ENCODE measurements around the gene ATP6V0A1.

Gene ATP6V0A1

DNA sequence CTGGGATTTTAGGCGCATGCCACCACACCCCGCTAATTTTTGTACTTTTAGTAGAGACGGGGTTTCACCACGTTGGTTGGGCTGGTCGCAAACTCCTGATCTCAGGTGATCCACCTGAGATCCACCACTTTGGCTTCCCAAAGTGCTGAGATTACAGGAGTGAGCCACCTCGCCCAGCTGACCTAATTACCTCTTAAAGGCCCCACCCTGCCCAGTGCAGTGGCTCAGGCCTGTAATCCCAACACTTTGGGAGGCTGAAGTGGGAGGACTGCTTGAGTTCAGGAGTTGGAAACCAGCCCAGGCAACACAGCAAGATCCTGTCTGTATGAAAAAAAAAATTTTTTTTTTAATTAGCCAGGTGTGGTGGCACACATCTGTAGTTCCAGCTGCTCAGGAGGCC is 100.4 kb downstream of the ATP6V0A1 start:
- TF ChIP-seq POLR2A (IDR thresholded peaks at IDR 0.05; ENCODE audit: low read length) (no peak), GATA1 (IDR thresholded peaks at IDR 0.05; ENCODE audit: low read depth, low read length) (no peak)
- no peak for DNase-seq

DNA sequence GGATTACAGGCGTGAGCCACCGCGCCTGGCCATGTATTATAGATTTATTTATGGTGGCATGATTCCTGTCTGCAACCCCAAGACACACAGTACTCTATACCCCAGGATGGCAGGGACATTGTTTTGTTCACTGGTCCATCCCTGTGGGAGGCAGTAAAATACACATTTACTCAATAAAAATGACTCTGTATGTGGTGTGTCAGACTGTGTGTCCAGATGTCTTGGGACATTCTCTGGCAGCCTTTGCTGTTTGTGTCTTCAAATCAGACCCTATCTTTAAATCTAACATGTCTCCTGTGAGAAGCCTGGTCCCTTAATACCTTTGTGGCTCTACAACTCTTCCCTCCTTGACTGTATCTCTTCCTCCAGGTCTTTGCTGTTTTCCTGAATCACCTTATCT is 101.6 kb downstream of the ATP6V0A1 start:
- TF ChIP-seq GATA1 (IDR thresholded peaks at IDR 0.05; ENCODE audit: low read depth, low read length), result no peak
- TF ChIP-seq POLR2A (IDR thresholded peaks at IDR 0.05; ENCODE audit: low read length), result no peak
- no peak for DNase-seq

DNA sequence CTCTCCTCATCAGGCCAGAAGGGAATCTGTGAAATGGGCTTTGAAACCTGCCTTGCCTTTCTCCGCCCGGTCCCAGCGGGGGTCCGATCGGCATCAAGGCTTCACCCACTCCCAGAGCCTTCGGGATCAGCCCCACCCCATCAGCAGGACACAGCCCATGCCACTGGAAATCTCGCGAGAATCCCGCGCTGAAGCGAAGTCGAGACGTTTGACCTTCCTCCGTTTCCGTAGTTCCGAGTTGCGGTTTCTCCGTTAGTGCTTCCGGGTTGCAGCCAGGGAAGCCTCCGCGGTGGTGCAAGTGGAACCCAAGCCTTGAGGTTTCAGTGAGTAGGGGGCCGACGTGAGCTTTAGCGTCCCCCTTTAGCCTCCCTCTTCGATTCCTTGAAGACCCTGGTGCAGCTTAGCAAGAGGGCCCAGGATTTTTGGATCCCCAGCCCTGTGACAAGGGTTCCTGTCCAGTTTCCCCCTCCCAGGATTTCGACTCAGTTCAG is 103.3 kb downstream of the ATP6V0A1 start, which contains the start of gene COASY:
TSS of gene COASY (plus strand) at position 252 of the 491 bp plus-strand sequence. CDS start 475 bp downstream, outside the sequence.
- TF ChIP-seq GATA1 (IDR thresholded peaks at IDR 0.05; ENCODE audit: low read depth, low read length) (no peak), POLR2A (IDR thresholded peaks at IDR 0.05; ENCODE audit: low read length) (peak; percentile 84)
- DNase-seq, result peak; percentile 96 to 97

DNA sequence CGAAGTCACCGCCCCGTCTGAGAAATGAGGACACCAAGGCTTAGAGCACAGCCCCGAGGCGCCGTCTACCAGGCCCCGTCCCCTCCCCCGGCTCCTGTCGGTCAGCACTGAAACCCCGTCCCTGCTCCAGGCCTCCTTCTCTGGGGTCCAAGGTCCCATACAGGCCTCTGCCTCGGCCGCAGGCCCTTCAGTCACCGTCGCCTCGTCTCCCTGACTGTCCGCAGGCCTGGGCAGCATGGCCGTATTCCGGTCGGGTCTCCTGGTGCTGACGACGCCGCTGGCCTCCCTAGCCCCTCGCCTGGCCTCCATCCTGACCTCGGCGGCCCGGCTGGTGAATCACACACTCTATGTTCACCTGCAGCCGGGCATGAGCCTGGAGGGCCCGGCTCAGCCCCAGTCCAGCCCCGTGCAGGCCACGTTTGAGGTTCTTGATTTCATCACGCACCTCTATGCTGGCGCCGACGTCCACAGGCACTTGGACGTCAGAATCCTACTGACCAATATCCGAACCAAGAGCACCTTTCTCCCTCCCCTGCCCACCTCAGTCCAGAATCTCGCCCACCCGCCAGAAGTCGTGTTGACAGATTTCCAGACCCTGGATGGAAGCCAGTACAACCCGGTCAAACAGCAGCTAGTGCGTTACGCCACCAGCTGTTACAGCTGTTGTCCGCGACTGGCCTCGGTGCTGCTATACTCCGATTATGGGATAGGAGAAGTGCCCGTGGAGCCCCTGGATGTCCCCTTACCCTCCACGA is 103.9 kb downstream of the ATP6V0A1 start:
- TF ChIP-seq GATA1 (IDR thresholded peaks at IDR 0.05; ENCODE audit: low read depth, low read length) (no peak), POLR2A (IDR thresholded peaks at IDR 0.05; ENCODE audit: low read length) (peak; percentile 54)
- DNase-seq, result peak in 1 of 2 experiments; percentile 79

DNA sequence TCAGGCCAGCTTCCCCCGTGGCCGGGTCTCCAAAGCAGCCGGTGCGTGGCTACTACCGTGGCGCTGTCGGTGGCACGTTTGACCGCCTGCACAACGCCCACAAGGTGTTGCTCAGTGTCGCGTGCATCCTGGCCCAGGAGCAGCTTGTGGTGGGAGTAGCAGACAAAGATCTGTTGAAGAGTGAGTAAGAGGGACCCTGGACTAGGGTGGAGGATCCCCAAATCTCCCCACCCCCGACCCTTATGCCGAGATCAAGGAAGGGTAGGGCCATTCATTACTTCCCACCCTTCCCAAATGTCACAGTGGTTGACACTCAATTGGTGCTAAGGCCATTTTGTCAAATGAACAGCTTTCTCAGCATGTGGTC is 104.4 kb downstream of the ATP6V0A1 start:
- DNase-seq, result no peak
- no peak for TF ChIP-seq GATA1 (IDR thresholded peaks at IDR 0.05; ENCODE audit: low read depth, low read length)
- TF ChIP-seq POLR2A (IDR thresholded peaks at IDR 0.05; ENCODE audit: low read length), result no peak

DNA sequence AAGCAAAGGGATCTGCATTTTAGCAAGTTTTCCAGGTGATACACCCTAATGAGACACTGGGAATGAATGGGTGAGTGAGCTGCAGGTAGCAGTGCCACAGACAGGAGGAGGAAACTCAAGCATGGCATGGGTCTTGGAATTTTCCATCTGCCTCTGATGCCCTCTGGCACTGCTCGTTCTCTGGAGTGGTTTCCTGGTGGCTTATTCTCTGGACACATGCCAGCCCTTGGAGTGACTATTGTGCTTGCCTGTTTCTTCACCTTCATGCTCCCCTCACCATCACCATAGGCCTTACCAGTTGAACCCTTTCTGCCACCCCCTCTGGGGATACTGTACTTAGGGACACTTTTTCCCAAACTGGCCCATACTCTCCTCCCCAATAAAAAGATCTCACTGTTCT is 104.9 kb downstream of the ATP6V0A1 start:
- DNase-seq, result no peak
- TF ChIP-seq GATA1 (IDR thresholded peaks at IDR 0.05; ENCODE audit: low read depth, low read length) (no peak), POLR2A (IDR thresholded peaks at IDR 0.05; ENCODE audit: low read length) (no peak)

DNA sequence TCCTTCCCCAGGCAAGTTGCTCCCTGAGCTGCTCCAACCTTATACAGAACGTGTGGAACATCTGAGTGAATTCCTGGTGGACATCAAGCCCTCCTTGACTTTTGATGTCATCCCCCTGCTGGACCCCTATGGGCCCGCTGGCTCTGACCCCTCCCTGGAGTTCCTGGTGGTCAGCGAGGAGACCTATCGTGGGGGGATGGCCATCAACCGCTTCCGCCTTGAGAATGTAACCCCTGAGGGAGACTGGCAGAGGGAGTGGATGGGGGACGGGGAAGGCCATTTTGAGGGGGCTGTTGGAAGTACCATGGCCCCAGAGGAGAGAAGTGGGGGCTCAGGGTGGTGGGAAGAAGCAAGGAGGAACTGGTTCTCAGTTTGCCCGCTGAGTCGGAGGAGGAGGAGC is 105.3 kb downstream of the ATP6V0A1 start:
- TF ChIP-seq GATA1 (IDR thresholded peaks at IDR 0.05; ENCODE audit: low read depth, low read length), result no peak
- TF ChIP-seq POLR2A (IDR thresholded peaks at IDR 0.05; ENCODE audit: low read length), result no peak
- DNase-seq, result no peak

DNA sequence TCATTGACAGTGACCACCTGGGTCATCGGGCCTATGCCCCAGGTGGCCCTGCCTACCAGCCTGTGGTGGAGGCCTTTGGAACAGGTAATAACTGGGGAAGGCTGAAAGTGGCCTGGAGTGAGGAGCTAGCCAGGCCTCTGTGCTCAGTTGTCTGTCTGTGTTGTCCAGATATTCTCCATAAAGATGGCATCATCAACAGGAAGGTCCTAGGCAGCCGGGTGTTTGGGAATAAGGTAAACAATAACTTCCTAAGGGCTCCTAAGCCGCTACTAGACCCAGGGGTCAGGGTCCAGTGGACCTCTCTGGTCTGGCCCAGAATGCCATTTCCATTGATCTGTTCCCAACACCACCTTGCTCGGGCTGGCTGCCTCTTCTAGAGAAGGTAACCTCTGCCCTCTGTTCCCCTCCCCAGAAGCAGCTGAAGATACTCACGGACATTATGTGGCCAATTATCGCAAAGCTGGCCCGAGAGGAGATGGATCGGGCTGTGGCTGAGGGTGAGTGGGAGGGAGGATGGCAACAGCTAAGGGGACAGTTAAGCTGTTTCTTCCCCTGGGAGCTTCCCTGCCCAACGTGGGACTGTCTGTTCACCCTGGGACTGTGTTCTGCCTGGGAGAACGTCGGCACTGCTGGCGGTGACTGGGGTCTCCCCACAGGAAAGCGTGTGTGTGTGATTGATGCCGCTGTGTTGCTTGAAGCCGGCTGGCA is 106.3 kb downstream of the ATP6V0A1 start:
- TF ChIP-seq GATA1 (IDR thresholded peaks at IDR 0.05; ENCODE audit: low read depth, low read length), result no peak
- no peak for TF ChIP-seq POLR2A (IDR thresholded peaks at IDR 0.05; ENCODE audit: low read length)
- DNase-seq, result no peak

DNA sequence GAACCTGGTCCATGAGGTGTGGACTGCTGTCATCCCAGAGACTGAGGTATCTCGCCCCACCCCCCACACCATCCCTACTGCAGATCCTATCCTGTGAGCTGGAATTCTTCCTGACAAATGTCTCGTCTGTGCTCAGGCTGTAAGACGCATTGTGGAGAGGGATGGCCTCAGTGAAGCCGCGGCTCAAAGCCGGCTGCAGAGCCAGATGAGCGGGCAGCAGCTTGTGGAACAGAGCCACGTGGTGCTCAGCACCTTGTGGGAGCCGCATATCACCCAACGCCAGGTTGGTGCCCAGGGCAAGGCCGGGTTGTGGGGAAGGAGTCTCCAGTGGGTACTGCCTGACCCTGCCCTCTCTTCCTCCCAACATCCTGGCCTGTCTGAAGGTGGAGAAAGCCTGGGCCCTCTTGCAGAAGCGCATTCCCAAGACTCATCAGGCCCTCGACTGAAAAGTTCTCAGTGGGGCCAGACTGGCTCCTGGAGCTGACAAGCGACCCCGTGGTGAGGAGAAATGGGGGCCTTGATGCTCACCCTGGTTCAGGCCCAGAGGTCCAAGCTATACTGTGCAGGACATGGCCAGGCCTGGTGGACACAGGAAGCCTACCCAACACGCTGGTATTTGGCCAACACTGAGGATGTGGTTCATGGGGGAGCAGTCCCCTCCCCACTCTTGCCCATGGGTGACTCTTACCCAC is 107.0 kb downstream of the ATP6V0A1 start:
- no peak for TF ChIP-seq GATA1 (IDR thresholded peaks at IDR 0.05; ENCODE audit: low read depth, low read length)
- TF ChIP-seq POLR2A (IDR thresholded peaks at IDR 0.05; ENCODE audit: low read length), result no peak
- DNase-seq, result no peak

DNA sequence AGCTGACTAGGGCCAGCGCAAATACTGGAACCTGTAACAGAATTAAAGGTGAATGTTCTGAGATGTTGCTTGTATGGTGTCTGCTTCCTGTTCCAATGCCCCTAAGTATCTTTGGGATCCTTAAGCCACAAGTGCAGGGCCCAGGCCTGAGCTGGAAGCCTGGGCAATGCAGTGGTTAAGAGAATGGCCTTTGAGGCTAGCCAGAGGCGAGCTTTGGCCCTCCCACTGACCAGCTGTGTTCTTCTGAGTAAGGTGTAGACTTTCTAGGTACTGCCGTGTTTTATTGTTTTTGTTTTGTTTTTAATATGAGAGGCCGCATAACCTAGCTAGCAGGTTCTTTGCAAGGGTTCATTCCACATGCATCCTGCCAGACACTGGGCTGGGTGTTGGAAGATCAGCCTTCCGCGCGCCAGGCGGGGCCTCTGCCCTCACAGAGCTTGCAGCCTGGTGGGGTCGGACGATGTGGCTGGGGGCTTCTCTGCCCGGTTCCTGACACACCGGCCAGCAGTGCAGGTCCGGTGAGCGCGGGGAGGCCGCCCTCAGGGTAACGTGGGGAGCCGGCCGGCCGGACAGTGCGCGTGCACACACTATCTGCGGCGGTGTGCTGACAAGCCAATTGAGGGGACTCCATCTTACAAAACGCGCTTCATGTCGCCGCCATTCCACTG is 107.7 kb downstream of the ATP6V0A1 start:
- TF ChIP-seq GATA1 (IDR thresholded peaks at IDR 0.05; ENCODE audit: low read depth, low read length) (no peak), POLR2A (IDR thresholded peaks at IDR 0.05; ENCODE audit: low read length) (no peak)
- no peak for DNase-seq

DNA sequence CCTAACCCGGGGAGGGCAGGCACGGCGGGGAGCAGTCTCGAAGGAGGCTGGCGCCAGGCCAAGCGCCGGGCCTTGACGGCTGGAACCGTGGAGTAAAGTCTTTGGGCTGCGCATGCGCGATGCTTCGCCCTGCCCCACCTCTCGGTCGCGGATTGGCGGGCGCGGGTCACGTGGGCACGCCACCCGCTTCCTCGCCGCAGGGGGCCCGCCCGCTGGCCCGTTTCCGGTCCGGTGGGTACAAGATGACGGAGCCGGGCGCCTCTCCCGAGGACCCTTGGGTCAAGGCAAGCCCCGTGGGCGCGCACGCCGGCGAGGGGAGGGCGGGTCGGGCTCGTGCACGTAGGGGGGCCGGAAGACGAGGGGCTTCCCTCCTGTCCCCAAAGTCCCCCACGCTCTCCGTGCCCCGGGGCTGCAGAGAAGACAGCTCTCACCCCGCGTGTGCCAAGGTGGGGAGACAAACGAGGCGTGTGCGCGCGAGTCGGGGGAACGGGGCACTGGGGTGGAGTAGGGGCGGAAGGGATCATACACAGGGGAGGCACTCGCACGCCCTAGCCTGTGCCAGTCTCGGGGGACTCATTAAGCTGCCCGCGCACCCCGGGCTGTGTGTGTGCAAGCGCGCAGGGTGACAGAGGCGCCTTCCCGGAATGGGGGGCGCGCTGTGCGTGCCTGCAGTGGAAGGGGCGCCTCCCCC is 108.3 kb downstream of the ATP6V0A1 start, which contains the start of gene MLX:
TSS of gene MLX (plus strand) at position 218 of the 691 bp plus-strand sequence. CDS start at position 243, 25 bp downstream.
- peak; percentile 36 for TF ChIP-seq POLR2A (IDR thresholded peaks at IDR 0.05; ENCODE audit: low read length)
- TF ChIP-seq GATA1 (IDR thresholded peaks at IDR 0.05; ENCODE audit: low read depth, low read length), result no peak

DNA sequence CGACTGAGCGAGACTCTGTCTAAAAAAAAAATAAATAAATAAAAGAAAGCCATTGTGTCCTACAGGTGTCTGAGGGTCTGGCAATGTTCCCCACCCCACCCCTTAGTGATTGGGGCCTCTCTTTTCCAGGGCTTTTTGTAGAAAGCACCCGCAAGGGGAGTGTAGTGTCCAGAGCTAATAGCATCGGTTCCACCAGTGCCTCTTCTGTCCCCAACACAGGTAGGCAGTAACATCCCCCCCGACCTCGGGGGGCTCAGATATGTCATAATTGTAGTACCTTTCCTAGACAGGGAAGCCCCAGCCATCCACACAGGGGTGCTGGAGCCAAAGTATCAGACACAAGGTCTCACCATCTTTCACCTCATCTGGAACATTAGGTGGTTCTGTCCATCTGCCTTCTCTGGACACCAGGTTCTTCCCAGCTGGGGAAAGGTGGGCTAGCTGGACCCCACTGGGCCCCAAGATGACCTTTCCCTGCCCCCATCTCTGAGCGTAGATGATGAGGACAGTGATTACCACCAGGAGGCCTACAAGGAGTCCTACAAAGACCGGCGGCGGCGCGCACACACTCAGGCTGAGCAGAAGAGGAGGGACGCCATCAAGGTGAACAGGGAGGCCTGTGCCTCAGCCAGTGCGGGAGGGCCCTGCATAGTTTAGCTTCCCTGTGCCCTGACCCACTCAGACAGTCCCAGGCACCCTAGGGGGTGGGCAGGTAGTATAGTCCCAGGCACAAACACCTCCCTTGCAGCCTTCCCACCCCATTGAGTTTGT is 109.8 kb downstream of the ATP6V0A1 start:
- DNase-seq, result no peak
- TF ChIP-seq POLR2A (IDR thresholded peaks at IDR 0.05; ENCODE audit: low read length) (no peak), GATA1 (IDR thresholded peaks at IDR 0.05; ENCODE audit: low read depth, low read length) (no peak)

More for the DNA sequence above, 108.3 kb downstream of the ATP6V0A1 start, which contains the start of gene MLX:
- peak; percentile 97 to 98 for DNase-seq

Data from erythroblast (primary cell).